ENCODE data around the gene KIRREL3.

GRCh38 chr11:126834149-126834548, 166.4 kb downstream of the KIRREL3 start:
- TF ChIP-seq CTCF (IDR thresholded peaks at IDR 0.05) (no peak), HDAC2 (IDR thresholded peaks at IDR 0.05) (no peak), ZFP36 (IDR thresholded peaks at IDR 0.05; ENCODE audit: borderline replicate concordance, partially characterized antibody) (no peak), MAX (IDR thresholded peaks at IDR 0.05) (no peak), USF2 (IDR thresholded peaks at IDR 0.05) (no peak), BHLHE40 (IDR thresholded peaks at IDR 0.05; ENCODE audit: low read depth, low read length) (no peak), POLR2A (IDR thresholded peaks at IDR 0.05; ENCODE audit: low read length) (no peak), NR3C1 (IDR thresholded peaks at IDR 0.05) (no peak), FOXS1 (CRISPR knock-in tag; IDR thresholded peaks at IDR 0.05) (no peak), CHD4 (IDR thresholded peaks at IDR 0.05; ENCODE audit: borderline replicate concordance) (no peak)

Measured in A549 (cell line).